ENCODE data around the gene PSORS1C1.
"Not testable (repeated sequence)": the region's sequence is repeated elsewhere in the genome, so short reads cannot be mapped to it uniquely, and the experiment has no call there.

The PSORS1C1 gene

DNA sequence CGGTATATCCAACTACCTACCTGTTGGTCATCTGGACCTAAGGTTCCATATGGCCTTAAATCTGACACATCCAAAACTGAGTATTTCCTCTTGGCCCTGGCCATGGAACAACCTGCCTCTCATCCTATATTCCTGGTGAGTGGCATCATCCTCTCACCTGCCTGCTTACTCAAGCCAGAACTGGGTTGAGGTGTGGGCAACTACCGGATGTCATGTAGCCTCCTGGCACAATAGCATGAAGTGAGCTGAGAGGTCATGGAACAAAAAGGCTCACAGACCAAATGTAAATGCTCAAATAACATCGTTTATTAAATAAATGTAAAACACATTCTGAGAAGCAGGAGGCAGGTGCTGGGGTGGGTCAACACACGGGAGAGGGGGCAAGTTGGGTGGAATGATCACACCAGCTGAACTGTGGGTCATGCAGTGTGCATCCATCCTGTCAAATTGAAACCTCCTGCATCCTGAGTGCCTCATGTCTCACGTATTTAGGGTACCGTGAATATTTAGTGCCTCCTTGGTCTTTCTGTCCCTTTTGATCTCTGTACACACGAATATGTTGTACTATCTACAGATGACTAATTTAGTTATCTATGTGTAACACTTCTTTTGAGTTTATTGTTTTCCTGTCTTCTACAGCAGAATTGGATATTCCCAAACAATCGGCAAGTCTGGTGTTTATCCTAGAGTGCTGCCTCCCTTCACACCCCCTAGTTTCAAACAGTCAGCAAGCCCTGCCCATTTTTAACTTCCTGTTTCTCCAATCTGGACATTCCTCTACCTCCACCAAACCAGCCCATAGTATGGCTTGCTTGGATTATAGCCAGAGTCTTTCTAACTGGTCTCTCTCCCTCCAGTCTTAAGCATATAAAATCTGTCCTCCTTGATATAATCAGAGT is 63.8 kb downstream of the PSORS1C1 start:
- DNase-seq = no peak
- TF ChIP-seq, protein P1, sequence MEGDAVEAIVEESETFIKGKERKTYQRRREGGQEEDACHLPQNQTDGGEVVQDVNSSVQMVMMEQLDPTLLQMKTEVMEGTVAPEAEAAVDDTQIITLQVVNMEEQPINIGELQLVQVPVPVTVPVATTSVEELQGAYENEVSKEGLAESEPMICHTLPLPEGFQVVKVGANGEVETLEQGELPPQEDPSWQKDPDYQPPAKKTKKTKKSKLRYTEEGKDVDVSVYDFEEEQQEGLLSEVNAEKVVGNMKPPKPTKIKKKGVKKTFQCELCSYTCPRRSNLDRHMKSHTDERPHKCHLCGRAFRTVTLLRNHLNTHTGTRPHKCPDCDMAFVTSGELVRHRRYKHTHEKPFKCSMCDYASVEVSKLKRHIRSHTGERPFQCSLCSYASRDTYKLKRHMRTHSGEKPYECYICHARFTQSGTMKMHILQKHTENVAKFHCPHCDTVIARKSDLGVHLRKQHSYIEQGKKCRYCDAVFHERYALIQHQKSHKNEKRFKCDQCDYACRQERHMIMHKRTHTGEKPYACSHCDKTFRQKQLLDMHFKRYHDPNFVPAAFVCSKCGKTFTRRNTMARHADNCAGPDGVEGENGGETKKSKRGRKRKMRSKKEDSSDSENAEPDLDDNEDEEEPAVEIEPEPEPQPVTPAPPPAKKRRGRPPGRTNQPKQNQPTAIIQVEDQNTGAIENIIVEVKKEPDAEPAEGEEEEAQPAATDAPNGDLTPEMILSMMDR (IDR thresholded peaks at IDR 0.05; ENCODE audit: low read depth, low read length) = no peak
- Histone ChIP-seq H3K36me3 (no peaks in the 10 kb centered on the region), H3K4me3 (ENCODE audit: low read depth, low read length) (no peak overlapping the region), H3K27ac (no peak overlapping the region), H3K9me3 (ENCODE audit: severe bottlenecking) (no peaks in the 10 kb centered on the region), H3K27me3 (ENCODE audit: insufficient read depth, low read depth, severe bottlenecking) (no peaks in the 10 kb centered on the region)

DNA sequence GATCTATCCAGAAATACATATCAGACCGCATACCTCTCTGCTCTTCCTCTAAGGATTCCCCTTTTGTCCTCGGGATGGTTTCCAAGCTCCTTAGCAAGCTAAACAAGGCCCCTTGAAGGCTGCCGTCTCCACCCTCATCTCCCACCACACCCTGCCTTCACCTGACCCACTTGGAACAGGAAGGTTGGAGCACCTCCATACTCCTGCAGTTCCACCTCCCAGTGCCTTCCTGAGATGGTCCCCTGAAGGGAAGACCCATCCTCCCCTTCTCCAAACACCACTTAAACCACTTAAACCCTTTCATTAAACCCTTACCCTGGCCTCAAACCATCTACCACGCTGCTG is 64.4 kb downstream of the PSORS1C1 start:
- H3K36me3 ChIP-seq = no peaks in the 10 kb centered on the region
- no peaks in the 10 kb centered on the region for H3K27me3 ChIP-seq (ENCODE audit: insufficient read depth, low read depth, severe bottlenecking)
- TF ChIP-seq, protein P1 (IDR thresholded peaks at IDR 0.05; ENCODE audit: low read depth, low read length) = no peak
- no peaks in the 10 kb centered on the region for H3K9me3 ChIP-seq (ENCODE audit: severe bottlenecking)
- H3K4me3 ChIP-seq (ENCODE audit: low read depth, low read length) = no peak overlapping the region
- DNase-seq = no peak
- H3K27ac ChIP-seq = no peak overlapping the region

DNA sequence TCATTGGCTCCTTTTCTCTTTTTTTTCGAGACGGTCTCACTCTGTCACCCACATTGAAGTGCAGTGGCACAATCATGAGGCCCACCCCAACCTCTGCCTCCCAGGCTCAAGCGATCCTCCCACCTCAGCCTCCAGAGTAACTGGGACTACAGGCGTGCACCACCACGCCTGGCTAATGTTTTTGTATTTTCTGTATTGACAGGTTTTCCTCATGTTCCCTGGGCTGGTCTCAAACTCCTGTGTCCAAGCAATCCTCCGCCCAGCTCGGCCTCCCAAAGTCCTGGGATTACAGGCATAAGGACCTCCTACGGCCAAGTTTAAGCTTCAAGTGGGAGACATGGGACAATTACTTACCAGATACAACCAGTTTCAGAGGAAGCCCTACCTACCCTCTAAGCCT is 65.3 kb downstream of the PSORS1C1 start:
- no peaks in the 10 kb centered on the region for H3K9me3 ChIP-seq (ENCODE audit: severe bottlenecking)
- H3K36me3 ChIP-seq = no peaks in the 10 kb centered on the region
- no peak overlapping the region for H3K27ac ChIP-seq
- TF ChIP-seq, protein P1 (IDR thresholded peaks at IDR 0.05; ENCODE audit: low read depth, low read length) = no peak
- no peak for DNase-seq
- H3K27me3 ChIP-seq (ENCODE audit: insufficient read depth, low read depth, severe bottlenecking) = no peaks in the 10 kb centered on the region
- H3K4me3 ChIP-seq (ENCODE audit: low read depth, low read length) = no peak overlapping the region

DNA sequence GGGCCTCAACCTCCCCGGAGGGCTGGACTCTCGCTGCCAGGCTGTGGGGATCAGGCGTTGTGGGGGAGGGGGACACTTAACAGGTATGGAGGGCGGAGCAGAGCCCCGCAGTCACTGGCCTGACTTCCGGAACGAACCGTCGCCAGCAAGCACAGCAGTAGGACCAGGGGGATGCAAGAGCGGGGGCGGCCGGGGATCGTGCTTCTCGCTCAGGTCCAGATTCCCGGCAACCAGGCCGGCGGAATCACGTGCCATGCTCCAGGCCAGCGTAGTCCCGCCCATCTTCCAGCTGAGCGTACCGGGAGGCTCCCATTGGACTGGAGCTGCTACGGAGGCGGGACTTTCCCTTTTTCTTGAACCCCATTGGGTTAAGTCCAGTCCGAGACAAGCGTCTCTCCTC is 65.9 kb downstream of the PSORS1C1 start:
- Histone ChIP-seq H3K36me3 (no peaks in the 10 kb centered on the region), H3K27ac (no peak overlapping the region), H3K4me3 (ENCODE audit: low read depth, low read length) (no peak overlapping the region), H3K27me3 (ENCODE audit: insufficient read depth, low read depth, severe bottlenecking) (no peaks in the 10 kb centered on the region), H3K9me3 (ENCODE audit: severe bottlenecking) (no peaks in the 10 kb centered on the region)
- TF ChIP-seq, protein P1 (IDR thresholded peaks at IDR 0.05; ENCODE audit: low read depth, low read length) = no peak
- DNase-seq = no peak

DNA sequence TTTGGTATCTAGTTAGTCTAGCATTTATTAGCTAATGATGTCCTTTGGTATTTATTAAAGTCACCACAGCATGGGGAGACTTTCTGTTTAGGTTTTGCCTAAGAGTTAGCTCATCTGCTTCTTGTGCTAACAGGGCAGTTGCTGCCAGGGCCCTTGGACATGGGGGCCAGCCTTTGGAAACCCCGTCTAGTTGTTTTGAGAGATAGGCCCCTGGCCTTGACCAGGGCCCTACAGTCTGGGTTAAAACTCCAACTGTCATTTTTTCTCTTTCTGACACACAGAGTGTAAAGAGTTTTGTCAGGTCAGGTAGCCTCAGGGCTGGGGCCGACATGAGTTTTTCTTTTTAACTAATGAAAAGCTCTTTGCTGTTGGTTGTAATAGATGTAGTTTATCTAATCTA is 68.7 kb downstream of the PSORS1C1 start:
- not testable (repeated sequence) for H3K27me3 ChIP-seq (ENCODE audit: insufficient read depth, low read depth, severe bottlenecking); H3K4me3 ChIP-seq (ENCODE audit: low read depth, low read length); H3K9me3 ChIP-seq (ENCODE audit: severe bottlenecking); H3K27ac ChIP-seq; DNase-seq; H3K36me3 ChIP-seq

DNA sequence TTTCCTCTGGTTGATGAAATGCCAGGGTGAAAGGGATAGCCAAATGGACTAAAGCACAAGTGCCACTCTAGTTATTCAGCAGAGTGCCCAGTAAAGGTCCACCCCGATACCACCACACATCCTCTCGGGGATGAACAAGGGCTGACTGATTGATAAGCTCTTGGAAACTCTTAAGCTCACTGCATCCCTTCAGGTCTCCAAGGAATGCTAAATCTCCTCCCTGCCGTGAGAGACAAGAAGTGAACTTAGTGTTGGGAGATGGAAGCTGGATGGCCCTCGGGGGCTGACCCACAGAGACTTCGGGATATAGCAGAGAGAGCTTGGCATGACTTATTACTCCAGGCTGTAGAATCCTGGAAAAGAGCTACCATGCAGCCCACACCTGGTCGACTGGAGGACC is 69.3 kb downstream of the PSORS1C1 start:
- not testable (repeated sequence) for H3K27ac ChIP-seq; H3K9me3 ChIP-seq (ENCODE audit: severe bottlenecking); H3K27me3 ChIP-seq (ENCODE audit: insufficient read depth, low read depth, severe bottlenecking); DNase-seq; H3K4me3 ChIP-seq (ENCODE audit: low read depth, low read length); H3K36me3 ChIP-seq

DNA sequence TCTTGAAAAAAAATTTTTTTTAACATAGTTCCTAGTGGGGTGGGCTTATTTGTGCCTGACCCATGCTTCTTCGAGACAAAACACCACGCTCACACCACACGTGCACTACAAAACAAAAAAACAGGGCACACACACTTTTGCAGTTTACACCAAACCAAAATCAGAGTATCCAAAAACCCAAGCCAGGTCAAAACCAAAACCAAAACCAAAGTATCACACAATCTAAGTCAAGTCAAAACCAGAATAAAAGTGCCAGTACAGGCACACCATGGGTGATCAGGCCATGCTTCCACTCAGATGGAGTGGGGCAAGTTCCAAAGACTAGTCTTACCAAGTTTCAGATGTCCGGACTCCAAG is 71.1 kb downstream of the PSORS1C1 start:
- not testable (repeated sequence) for H3K27ac ChIP-seq; H3K4me3 ChIP-seq (ENCODE audit: low read depth, low read length); H3K36me3 ChIP-seq; H3K27me3 ChIP-seq (ENCODE audit: insufficient read depth, low read depth, severe bottlenecking); DNase-seq; H3K9me3 ChIP-seq (ENCODE audit: severe bottlenecking)

All from WERI-Rb-1 (cell line).